ENCODE results near the gene PPP2R3B.

DNA sequence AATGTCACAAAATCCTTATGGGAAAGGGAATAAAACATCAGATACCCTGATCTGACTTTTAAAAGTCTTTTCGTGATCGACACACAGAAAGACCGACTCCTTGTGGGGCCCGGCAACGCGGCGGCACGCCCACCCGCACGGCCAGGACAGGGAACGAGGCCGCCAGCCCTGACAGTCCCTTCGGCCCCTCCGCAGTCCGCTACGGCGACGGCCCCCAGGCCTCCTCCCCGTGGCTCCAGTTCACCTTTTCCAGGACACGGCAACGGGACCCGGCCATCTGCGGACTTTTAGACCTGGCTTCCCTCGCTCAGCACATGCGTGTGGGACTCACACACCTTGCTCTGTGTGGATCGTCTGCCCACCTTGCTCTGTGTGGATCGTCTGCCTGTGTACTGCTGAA, 34.5 kb downstream of the PPP2R3B start:
- TF ChIP-seq CTCF (IDR thresholded peaks at IDR 0.05) (no peak), POLR2A (IDR thresholded peaks at IDR 0.05) (no peak), POLR2AphosphoS5 (IDR thresholded peaks at IDR 0.05) (no peak)
